A549 treated with DMSO at 1 μM for 4 hours (cell line): ENCODE measurements around the gene MLIP. TPM values are rescaled to one million over a fixed set of nuclear protein-coding genes. Genes with fewer than 3 reads are reported as not detected.

Experiments
- total RNA-seq: library from RNA; stranded (reverse); fragments of 200-300 nt; extraction: Qiagen RNA extraction; gene quantifications from 5 replicates; pipeline ENCODE4 v1.2.3, GENCODE V29; 2022; ENCODE audit warnings: low read depth

Gene MLIP, protein sequence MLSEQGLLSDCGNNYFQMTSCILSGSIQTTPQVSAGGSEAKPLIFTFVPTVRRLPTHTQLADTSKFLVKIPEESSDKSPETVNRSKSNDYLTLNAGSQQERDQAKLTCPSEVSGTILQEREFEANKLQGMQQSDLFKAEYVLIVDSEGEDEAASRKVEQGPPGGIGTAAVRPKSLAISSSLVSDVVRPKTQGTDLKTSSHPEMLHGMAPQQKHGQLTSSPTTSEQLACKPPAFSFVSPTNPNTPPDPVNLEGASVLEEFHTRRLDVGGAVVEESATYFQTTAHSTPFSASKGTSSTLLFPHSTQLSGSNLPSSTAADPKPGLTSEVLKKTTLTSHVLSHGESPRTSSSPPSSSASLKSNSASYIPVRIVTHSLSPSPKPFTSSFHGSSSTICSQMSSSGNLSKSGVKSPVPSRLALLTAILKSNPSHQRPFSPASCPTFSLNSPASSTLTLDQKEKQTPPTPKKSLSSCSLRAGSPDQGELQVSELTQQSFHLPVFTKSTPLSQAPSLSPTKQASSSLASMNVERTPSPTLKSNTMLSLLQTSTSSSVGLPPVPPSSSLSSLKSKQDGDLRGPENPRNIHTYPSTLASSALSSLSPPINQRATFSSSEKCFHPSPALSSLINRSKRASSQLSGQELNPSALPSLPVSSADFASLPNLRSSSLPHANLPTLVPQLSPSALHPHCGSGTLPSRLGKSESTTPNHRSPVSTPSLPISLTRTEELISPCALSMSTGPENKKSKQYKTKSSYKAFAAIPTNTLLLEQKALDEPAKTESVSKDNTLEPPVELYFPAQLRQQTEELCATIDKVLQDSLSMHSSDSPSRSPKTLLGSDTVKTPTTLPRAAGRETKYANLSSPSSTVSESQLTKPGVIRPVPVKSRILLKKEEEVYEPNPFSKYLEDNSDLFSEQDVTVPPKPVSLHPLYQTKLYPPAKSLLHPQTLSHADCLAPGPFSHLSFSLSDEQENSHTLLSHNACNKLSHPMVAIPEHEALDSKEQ
- total RNA-seq: not detected in 5 replicates

DNA sequence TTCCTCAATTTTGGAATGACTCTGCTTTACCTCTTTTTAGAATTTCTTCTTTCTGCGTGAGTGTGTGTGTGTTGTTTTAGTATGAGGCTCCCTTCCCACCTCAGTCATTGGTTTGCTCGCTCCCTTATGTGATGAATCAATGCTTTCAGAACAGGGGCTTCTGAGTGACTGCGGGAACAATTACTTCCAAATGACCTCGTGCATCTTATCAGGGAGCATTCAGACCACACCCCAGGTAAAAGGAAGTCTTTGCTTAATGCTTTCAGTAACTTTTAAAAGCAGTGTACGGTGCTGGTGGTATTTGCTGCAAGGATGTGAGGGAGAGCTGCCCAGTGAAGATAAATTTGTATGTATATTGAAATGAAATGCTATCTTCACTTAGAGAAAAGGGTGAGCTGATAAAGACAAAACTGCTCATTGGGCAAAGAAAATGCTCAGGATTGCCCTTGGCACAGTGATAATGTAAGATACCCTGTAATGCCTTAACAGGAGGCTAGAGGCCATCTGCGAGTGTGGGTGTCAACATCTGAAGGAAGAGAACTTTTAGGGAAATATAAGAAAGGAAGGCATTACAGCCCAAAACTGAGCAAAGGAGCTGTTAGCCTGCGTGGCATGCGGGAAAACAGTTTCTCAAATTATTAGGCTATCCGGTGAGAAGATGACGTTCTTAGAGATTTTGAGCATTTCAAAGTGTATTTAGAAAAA is at the start of gene MLIP:
TSS of gene MLIP (plus strand) at position 103 of the 705 bp plus-strand sequence. CDS start at position 140, 37 bp downstream.

DNA sequence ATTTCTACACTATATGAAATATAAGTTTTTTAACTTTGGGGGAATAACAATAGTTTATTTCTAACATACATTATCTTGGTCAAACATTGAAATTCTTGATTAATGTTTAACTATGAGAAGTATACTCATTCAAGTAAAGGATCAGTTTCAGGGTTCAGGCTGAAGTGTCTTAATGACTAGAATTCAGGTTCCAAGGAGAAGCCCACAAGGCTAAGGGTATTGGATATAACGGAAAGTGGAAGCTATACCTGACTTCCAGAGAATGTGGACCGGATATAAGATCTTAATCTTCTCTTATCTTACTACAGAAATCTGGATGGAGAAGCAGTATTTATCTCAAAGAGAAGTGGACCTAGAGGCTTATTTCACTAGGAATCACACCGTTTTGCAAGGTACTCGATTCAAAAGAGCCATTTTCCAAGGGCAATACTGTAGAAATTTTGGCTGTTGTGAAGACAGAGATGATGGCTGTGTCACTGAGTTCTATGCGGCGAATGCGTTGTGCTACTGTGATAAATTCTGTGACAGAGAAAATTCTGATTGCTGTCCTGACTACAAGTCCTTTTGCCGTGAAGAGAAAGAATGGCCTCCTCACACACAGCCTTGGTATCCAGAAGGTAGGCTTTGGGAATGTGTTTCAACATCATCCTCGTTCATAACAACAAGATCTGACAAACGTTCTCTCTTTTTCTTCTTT is 197.2 kb downstream of the MLIP start, which contains the start of gene TINAG:
TSS of gene TINAG (plus strand) at position 153 of the 697 bp plus-strand sequence. CDS start at position 263, 110 bp downstream.

Other genes starting within 250 kb of the MLIP start
- gene TINAG, start 197.0 kb downstream of the MLIP start, total RNA-seq: not detected in 5 replicates